HUES48 (cell line): ENCODE results near the gene SLC12A6.

Source experiments
- H3K27ac ChIP-seq: one replicate; pipeline ENCODE4 v1.7.0; 2013; ENCODE audit warnings: low read depth, low read length, inconsistent platforms
- H3K27me3 ChIP-seq: 2 replicates; pipeline ENCODE4 v1.6.1; 2013; ENCODE audit warnings: mild to moderate bottlenecking, low read length; ENCODE audit not compliant: control insufficient read depth, insufficient read depth
- H3K36me3 ChIP-seq: 2 replicates; pipeline ENCODE4 v1.6.1; 2013; ENCODE audit warnings: low read length; ENCODE audit not compliant: control insufficient read depth, insufficient read depth
- H3K4me1 ChIP-seq: 2 replicates; pipeline ENCODE4 v1.6.1; 2013; ENCODE audit warnings: mild to moderate bottlenecking, low read length; ENCODE audit not compliant: control insufficient read depth, insufficient read depth
- H3K4me3 ChIP-seq: 2 replicates; pipeline ENCODE4 v1.5.1; 2013; ENCODE audit warnings: mild to moderate bottlenecking, low read depth, low read length
- H3K9ac ChIP-seq: 2 replicates; pipeline ENCODE4 v1.6.1; 2013; ENCODE audit warnings: mild to moderate bottlenecking, low read depth, low read length, moderate library complexity
- H3K9me3 ChIP-seq: 2 replicates; pipeline ENCODE4 v1.6.1; 2013; ENCODE audit warnings: low read length; ENCODE audit not compliant: control insufficient read depth, insufficient read depth

SLC12A6 gene

GRCh38 chr15:34188711-34189110 lies 148.9 kb downstream of the SLC12A6 start:
- H3K27me3 ChIP-seq: no peaks in the 10 kb centered on the region
- H3K36me3 ChIP-seq: peaks cover 2% of the 10 kb centered on the region; the same call in 1 of the 2 replicates
- H3K4me3 ChIP-seq: no peak overlapping the region
- no peaks in the 10 kb centered on the region for H3K4me1 ChIP-seq
- no peak overlapping the region for H3K9ac ChIP-seq
- no peak overlapping the region for H3K27ac ChIP-seq
- no peaks in the 10 kb centered on the region for H3K9me3 ChIP-seq

GRCh38 chr15:34185666-34186065 lies 151.9 kb downstream of the SLC12A6 start:
- H3K4me3 ChIP-seq: no peak overlapping the region
- peaks cover 8% of the 10 kb centered on the region; the same call in 1 of the 2 replicates for H3K4me1 ChIP-seq
- H3K9ac ChIP-seq: no peak overlapping the region
- no peaks in the 10 kb centered on the region for H3K9me3 ChIP-seq
- H3K27ac ChIP-seq: no peak overlapping the region
- H3K27me3 ChIP-seq: no peaks in the 10 kb centered on the region
- H3K36me3 ChIP-seq: peaks cover 2% of the 10 kb centered on the region; the same call in 1 of the 2 replicates

- Histone ChIP-seq H3K36me3 (peaks cover 2% of the 10 kb centered on the region; the same call in 1 of the 2 replicates), H3K4me1 (peaks cover 8% of the 10 kb centered on the region; the same call in 1 of the 2 replicates)
Measured at GRCh38 chr15:34182942-34183341, 154.6 kb downstream of the SLC12A6 start.

More at GRCh38 chr15:34182942-34183341, 154.6 kb downstream of the SLC12A6 start:
- peak overlapping the region; percentile 47 for H3K27ac ChIP-seq
- no peak overlapping the region for H3K4me3 ChIP-seq
- no peaks in the 10 kb centered on the region for H3K9me3 ChIP-seq
- H3K9ac ChIP-seq: no peak overlapping the region
- no peaks in the 10 kb centered on the region for H3K27me3 ChIP-seq
